UCSD-AML1 (cell line): ENCODE data around the gene CDK11A.
"Not testable (repeated sequence)": the region's sequence is repeated elsewhere in the genome, so short reads cannot be mapped to it uniquely, and the experiment has no call there.

Experiments used
- DNase-seq: peaks from one replicate; lab custom pipeline; 2025; ENCODE audit not compliant: unreplicated experiment; lab: John Stamatoyannopoulos, UW

Gene CDK11A

GRCh38 chr1:1664318-1664717, 59.8 kb downstream of the CDK11A start:
- DNase-seq: not testable (repeated sequence)

- DNase-seq: not testable (repeated sequence)
These were observed 61.2 kb downstream of the CDK11A start for GRCh38 chr1:1662830-1663560.

- not testable (repeated sequence) for DNase-seq
These were observed 61.8 kb downstream of the CDK11A start for GRCh38 chr1:1662392-1662791.

GRCh38 chr1:1658583-1659549, 65.3 kb downstream of the CDK11A start, which contains the start of gene CDK11B:
Gene CDK11B, minus strand, starts transcription at chr1:1659004. Its CDS starts 1,519 bp downstream, at chr1:1657485.
- DNase-seq: peak; percentile 95
